ENCODE measurements around the gene SLC49A3. TPM values are rescaled to one million over a fixed set of nuclear protein-coding genes. Genes with fewer than 3 reads are reported as not detected.

The SLC49A3 gene
- total and polyA plus RNA-seq, 2 donors (not counting 1 experiment from before 2014, with no cell fraction given): 0.42 to 5.1 TPM

GRCh38 chr4:679104-679481 is 9.9 kb downstream of the SLC49A3 start:
- H3K4me1 ChIP-seq (ENCODE audit: control insufficient read depth, extremely low read depth, insufficient read depth, low read length): no peaks in the 10 kb centered on the region
- H3K4me2 ChIP-seq (ENCODE audit: extremely low read depth, insufficient read depth, low read length): no peak overlapping the region
- H3K79me2 ChIP-seq (ENCODE audit: control insufficient read depth, insufficient read depth, low read length): peaks cover 5% of the 10 kb centered on the region
- H3K27me3 ChIP-seq (ENCODE audit: control insufficient read depth, insufficient read depth, low read length): no peaks in the 10 kb centered on the region
- H3K27ac ChIP-seq (ENCODE audit: insufficient read depth, low read length): no peak overlapping the region
- H3K4me3 ChIP-seq (replicated peaks in 1 of 4; ENCODE audit: control extremely low read depth in 1 of 4, insufficient read depth in 1 of 4, low read depth in 3 of 4, low read length in 4 of 4): no peak overlapping the region
- H3K36me3 ChIP-seq (ENCODE audit: control insufficient read depth, insufficient read depth, low read length): peaks cover 2% of the 10 kb centered on the region
- H3K9me3 ChIP-seq (ENCODE audit: control insufficient read depth, insufficient read depth, low read depth, low read length): no peaks in the 10 kb centered on the region
- no peak for TF ChIP-seq EZH2 (IDR thresholded peaks at IDR 0.05; ENCODE audit: low read length, missing control alignments)
- TF ChIP-seq, protein P1, sequence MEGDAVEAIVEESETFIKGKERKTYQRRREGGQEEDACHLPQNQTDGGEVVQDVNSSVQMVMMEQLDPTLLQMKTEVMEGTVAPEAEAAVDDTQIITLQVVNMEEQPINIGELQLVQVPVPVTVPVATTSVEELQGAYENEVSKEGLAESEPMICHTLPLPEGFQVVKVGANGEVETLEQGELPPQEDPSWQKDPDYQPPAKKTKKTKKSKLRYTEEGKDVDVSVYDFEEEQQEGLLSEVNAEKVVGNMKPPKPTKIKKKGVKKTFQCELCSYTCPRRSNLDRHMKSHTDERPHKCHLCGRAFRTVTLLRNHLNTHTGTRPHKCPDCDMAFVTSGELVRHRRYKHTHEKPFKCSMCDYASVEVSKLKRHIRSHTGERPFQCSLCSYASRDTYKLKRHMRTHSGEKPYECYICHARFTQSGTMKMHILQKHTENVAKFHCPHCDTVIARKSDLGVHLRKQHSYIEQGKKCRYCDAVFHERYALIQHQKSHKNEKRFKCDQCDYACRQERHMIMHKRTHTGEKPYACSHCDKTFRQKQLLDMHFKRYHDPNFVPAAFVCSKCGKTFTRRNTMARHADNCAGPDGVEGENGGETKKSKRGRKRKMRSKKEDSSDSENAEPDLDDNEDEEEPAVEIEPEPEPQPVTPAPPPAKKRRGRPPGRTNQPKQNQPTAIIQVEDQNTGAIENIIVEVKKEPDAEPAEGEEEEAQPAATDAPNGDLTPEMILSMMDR (conservative IDR thresholded peaks at IDR 0.05 in 1 of 2, IDR thresholded peaks at IDR 0.05 in 1 of 2; ENCODE audit: low read depth in 1 of 2, low read length in 2 of 2): no peak
- no peaks in the 10 kb centered on the region for H4K20me1 ChIP-seq (ENCODE audit: control insufficient read depth, extremely low read depth, insufficient read depth, low read length)
- no peak overlapping the region for H2AFZ ChIP-seq (ENCODE audit: low read length)
- no peak for DNase-seq (ENCODE audit: low read depth in 2 of 2)
- no peak overlapping the region for H3K9ac ChIP-seq (ENCODE audit: insufficient read depth, low read length)

GRCh38 chr4:678331-679103 is 10.4 kb downstream of the SLC49A3 start:
- Histone ChIP-seq H3K79me2 (ENCODE audit: control insufficient read depth, insufficient read depth, low read length) (peaks cover 7% of the 10 kb centered on the region), H3K4me2 (ENCODE audit: extremely low read depth, insufficient read depth, low read length) (no peak overlapping the region), H4K20me1 (ENCODE audit: control insufficient read depth, extremely low read depth, insufficient read depth, low read length) (no peaks in the 10 kb centered on the region), H3K4me1 (ENCODE audit: control insufficient read depth, extremely low read depth, insufficient read depth, low read length) (no peaks in the 10 kb centered on the region), H3K9ac (ENCODE audit: insufficient read depth, low read length) (no peak overlapping the region), H2AFZ (ENCODE audit: low read length) (no peak overlapping the region), H3K9me3 (ENCODE audit: control insufficient read depth, insufficient read depth, low read depth, low read length) (no peaks in the 10 kb centered on the region), H3K27ac (ENCODE audit: insufficient read depth, low read length) (no peak overlapping the region), H3K27me3 (ENCODE audit: control insufficient read depth, insufficient read depth, low read length) (no peaks in the 10 kb centered on the region), H3K36me3 (ENCODE audit: control insufficient read depth, insufficient read depth, low read length) (peaks cover 2% of the 10 kb centered on the region), H3K4me3 (replicated peaks in 1 of 4; ENCODE audit: control extremely low read depth in 1 of 4, insufficient read depth in 1 of 4, low read depth in 3 of 4, low read length in 4 of 4) (no peak overlapping the region)
- TF ChIP-seq EZH2 (IDR thresholded peaks at IDR 0.05; ENCODE audit: low read length, missing control alignments): no peak
- TF ChIP-seq, protein P1 (conservative IDR thresholded peaks at IDR 0.05 in 1 of 2, IDR thresholded peaks at IDR 0.05 in 1 of 2; ENCODE audit: low read depth in 1 of 2, low read length in 2 of 2): no peak
- DNase-seq (ENCODE audit: low read depth in 2 of 2): no peak

GRCh38 chr4:677431-678293 is 11.3 kb downstream of the SLC49A3 start:
- H3K9me3 ChIP-seq (ENCODE audit: control insufficient read depth, insufficient read depth, low read depth, low read length): no peaks in the 10 kb centered on the region
- no peak overlapping the region for H3K4me2 ChIP-seq (ENCODE audit: extremely low read depth, insufficient read depth, low read length)
- H3K27ac ChIP-seq (ENCODE audit: insufficient read depth, low read length): no peak overlapping the region
- no peaks in the 10 kb centered on the region for H3K27me3 ChIP-seq (ENCODE audit: control insufficient read depth, insufficient read depth, low read length)
- TF ChIP-seq EZH2 (IDR thresholded peaks at IDR 0.05; ENCODE audit: low read length, missing control alignments): no peak
- TF ChIP-seq, protein P1 (conservative IDR thresholded peaks at IDR 0.05 in 1 of 2, IDR thresholded peaks at IDR 0.05 in 1 of 2; ENCODE audit: low read depth in 1 of 2, low read length in 2 of 2): no peak
- peaks cover 13% of the 10 kb centered on the region for H3K79me2 ChIP-seq (ENCODE audit: control insufficient read depth, insufficient read depth, low read length)
- peaks cover 2% of the 10 kb centered on the region for H3K36me3 ChIP-seq (ENCODE audit: control insufficient read depth, insufficient read depth, low read length)
- DNase-seq (ENCODE audit: low read depth in 2 of 2): no peak
- peaks cover 4% of the 10 kb centered on the region for H3K4me1 ChIP-seq (ENCODE audit: control insufficient read depth, extremely low read depth, insufficient read depth, low read length)
- no peaks in the 10 kb centered on the region for H4K20me1 ChIP-seq (ENCODE audit: control insufficient read depth, extremely low read depth, insufficient read depth, low read length)
- H2AFZ ChIP-seq (ENCODE audit: low read length): no peak overlapping the region
- no peak overlapping the region for H3K4me3 ChIP-seq (replicated peaks in 1 of 4; ENCODE audit: control extremely low read depth in 1 of 4, insufficient read depth in 1 of 4, low read depth in 3 of 4, low read length in 4 of 4)
- no peak overlapping the region for H3K9ac ChIP-seq (ENCODE audit: insufficient read depth, low read length)
